ENCODE results near the gene PPARGC1A. TPM values are rescaled to one million over a fixed set of nuclear protein-coding genes. Genes with fewer than 3 reads are reported as not detected.
A peak's percentile ranks its signal among the peaks of the same experiment; 100 is the strongest.

The PPARGC1A gene
- total and polyA plus RNA-seq, 7 donors, result 7.8 to 89.3 (median 37.2) TPM

DNA sequence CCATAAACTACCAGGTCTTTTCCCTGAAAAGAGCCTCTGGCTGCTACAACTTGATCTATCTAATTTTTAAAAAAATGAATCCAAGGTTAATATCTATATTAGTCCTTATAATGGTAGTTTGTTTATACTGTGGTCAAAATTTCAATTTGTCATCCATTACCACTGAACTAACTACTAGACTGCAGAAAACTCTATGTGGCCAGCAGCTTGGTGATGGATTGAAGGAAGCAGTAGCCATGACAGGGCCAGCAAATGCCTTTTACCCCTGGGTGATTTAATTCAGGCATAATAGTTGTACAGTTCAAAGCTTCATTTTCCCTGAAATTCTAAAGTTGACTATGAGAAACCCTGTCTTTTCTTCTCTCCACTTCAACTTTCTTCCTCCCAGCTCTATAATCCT, 30.4 kb upstream of the PPARGC1A start:
- ATAC-seq, result no peak
- intact Hi-C loops (cut with DNase I), result no loop called here
- no peak for DNase-seq

DNA sequence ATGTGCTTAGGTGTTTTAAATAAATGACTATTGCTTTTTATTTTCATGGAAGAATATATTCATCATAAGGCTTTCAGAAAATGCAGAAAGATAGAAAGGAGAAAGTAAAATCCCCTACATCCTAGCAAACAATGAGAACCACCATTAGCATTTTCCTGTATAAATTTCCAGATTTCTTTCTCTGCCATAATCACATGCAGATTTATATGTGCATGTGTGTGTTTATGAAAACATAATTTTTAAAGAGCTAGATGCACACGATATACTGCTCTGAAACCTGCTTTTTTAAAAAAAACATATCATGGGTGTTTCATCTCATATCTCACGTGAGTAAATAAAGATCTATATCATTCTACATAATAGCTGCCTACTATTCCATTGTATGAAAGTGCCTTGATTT, 26.4 kb upstream of the PPARGC1A start:
- intact Hi-C loops (cut with DNase I), result no loop called here
- WGBS, 3 donors, result 90 to 99% (median 93%) methylated on average over 2 of the region's 2 CpGs
- ATAC-seq (no peak), DNase-seq (no peak)
- Histone ChIP-seq H3K4me3 (no peak overlapping the region), H3K27ac (no peak overlapping the region), H3K9me3 (no peaks in the 10 kb centered on the region), H3K36me3 (ENCODE audit: insufficient read depth in 1 of 2, low read depth in 1 of 2) (no peaks in the 10 kb centered on the region), H3K27me3 (ENCODE audit: insufficient read depth in 3 of 3, low read length in 2 of 3) (no peaks in the 10 kb centered on the region), H3K4me1 (no peaks in the 10 kb centered on the region)
- TF ChIP-seq, protein P1, sequence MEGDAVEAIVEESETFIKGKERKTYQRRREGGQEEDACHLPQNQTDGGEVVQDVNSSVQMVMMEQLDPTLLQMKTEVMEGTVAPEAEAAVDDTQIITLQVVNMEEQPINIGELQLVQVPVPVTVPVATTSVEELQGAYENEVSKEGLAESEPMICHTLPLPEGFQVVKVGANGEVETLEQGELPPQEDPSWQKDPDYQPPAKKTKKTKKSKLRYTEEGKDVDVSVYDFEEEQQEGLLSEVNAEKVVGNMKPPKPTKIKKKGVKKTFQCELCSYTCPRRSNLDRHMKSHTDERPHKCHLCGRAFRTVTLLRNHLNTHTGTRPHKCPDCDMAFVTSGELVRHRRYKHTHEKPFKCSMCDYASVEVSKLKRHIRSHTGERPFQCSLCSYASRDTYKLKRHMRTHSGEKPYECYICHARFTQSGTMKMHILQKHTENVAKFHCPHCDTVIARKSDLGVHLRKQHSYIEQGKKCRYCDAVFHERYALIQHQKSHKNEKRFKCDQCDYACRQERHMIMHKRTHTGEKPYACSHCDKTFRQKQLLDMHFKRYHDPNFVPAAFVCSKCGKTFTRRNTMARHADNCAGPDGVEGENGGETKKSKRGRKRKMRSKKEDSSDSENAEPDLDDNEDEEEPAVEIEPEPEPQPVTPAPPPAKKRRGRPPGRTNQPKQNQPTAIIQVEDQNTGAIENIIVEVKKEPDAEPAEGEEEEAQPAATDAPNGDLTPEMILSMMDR (IDR thresholded peaks at IDR 0.05), result no peak

More for the DNA sequence above, 30.4 kb upstream of the PPARGC1A start:
- Histone ChIP-seq H3K9me3 (no peaks in the 10 kb centered on the region), H3K4me3 (no peak overlapping the region), H3K27me3 (ENCODE audit: insufficient read depth in 3 of 3, low read length in 2 of 3) (no peaks in the 10 kb centered on the region), H3K27ac (no peak overlapping the region), H3K4me1 (no peaks in the 10 kb centered on the region), H3K36me3 (ENCODE audit: insufficient read depth in 1 of 2, low read depth in 1 of 2) (no peaks in the 10 kb centered on the region)
- TF ChIP-seq, protein P1 (IDR thresholded peaks at IDR 0.05), result no peak

DNA sequence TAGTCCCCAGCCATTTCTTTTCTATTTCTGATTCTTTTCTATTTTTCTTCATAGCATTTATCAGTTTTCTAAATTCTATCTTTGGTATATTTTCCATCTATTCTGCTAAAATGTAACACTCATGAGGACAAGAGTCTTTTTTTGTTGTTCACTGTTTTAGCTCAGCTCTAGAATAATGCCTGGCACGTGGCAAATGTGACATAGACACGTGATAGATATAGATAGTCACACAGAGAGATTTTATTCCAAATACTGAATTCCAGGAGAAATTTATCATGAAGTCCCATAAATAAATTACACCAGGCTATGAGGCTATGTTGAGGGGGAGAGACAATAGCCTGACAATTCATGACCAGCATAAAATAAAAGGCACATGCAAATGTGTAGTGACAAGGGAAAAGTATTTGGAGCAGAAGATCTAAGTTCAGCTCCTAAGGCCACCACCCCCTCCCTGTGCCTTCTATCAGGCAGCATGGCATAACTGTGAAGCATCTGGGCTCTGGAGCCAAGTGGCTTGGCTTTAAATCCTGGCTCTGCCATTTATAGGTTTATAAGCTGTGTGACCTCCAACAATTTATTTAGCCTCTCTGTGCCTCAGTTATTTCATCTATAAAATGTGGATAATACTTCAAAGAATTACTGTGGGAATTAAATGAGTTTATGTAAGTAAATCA, 25.7 kb upstream of the PPARGC1A start:
- H3K4me1 ChIP-seq, result no peaks in the 10 kb centered on the region
- ATAC-seq (peak in 1 of 4 donors; percentile 55), DNase-seq (no peak)
- H3K4me3 ChIP-seq, result no peak overlapping the region
- no peak overlapping the region for H3K27ac ChIP-seq
- no peaks in the 10 kb centered on the region for H3K9me3 ChIP-seq
- WGBS, 3 donors, result 45 to 82% (median 63%) methylated on average over 2 of the region's 2 CpGs
- intact Hi-C loops (cut with DNase I), result no loop called here
- TF ChIP-seq, protein P1 (IDR thresholded peaks at IDR 0.05), result no peak
- no peaks in the 10 kb centered on the region for H3K36me3 ChIP-seq (ENCODE audit: insufficient read depth in 1 of 2, low read depth in 1 of 2)
- no peaks in the 10 kb centered on the region for H3K27me3 ChIP-seq (ENCODE audit: insufficient read depth in 3 of 3, low read length in 2 of 3)

DNA sequence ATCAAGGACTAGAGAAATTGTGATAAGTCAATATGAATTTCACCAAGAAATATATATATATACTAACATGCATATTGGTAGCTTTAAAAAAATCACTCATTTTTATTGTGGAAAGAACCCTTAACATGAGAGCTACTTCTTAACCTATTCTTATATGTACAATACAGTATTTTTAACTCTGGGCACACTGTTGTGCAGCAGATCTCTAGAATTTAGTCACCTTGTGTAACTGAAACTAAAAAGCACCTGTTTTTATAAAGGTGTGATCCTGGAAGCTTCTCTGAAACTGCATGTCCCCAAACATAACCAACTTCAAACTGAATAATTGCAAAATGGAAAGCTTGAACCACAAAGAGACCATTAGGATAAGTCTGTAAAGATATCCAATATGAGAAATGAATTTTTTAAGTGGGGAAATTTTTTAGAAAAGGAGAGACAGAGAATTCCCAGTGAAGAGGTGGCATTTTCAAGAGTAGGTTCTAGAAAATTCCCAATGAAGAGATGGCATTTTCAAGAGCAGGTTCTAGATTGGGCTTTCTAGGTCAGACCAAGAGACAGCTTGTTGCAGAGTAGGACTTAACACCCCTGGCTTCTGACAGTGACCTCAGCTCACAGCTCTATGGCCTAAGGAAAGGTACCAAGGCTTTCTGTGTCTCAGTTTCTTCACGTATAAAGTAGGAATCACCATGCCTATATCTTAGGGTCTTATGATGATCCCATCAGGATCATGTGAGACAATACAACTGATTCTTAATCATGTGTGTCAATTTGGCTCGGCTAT, 22.0 kb upstream of the PPARGC1A start:
- TF ChIP-seq, protein P1 (IDR thresholded peaks at IDR 0.05), result no peak
- ATAC-seq, result no peak
- Histone ChIP-seq H3K4me1 (peaks cover 4% of the 10 kb centered on the region), H3K27ac (no peak overlapping the region), H3K9me3 (no peaks in the 10 kb centered on the region), H3K27me3 (ENCODE audit: insufficient read depth in 3 of 3, low read length in 2 of 3) (no peaks in the 10 kb centered on the region), H3K4me3 (no peak overlapping the region), H3K36me3 (ENCODE audit: insufficient read depth in 1 of 2, low read depth in 1 of 2) (no peaks in the 10 kb centered on the region)
- 90 to 94% (median 92%) methylated on average over 2 of the region's 2 CpGs for WGBS, 3 donors
- DNase-seq, result no peak
- intact Hi-C loops (cut with DNase I), result no loop called here
